Skeletal muscle cell (primary cell): ENCODE results near the gene PTPRN2.

ENCODE experiments used
- DNase-seq: peaks from one replicate; pipeline ENCODE4 v3.0.0-alpha.2; 2010; ENCODE audit warnings: low read depth
- H3K4me3 ChIP-seq: 2 replicates; pipeline ENCODE4 v1.5.1; 2011; ENCODE audit warnings: low read depth, mild to moderate bottlenecking, control low read depth, low read length, moderate library complexity

PTPRN2 gene

DNA sequence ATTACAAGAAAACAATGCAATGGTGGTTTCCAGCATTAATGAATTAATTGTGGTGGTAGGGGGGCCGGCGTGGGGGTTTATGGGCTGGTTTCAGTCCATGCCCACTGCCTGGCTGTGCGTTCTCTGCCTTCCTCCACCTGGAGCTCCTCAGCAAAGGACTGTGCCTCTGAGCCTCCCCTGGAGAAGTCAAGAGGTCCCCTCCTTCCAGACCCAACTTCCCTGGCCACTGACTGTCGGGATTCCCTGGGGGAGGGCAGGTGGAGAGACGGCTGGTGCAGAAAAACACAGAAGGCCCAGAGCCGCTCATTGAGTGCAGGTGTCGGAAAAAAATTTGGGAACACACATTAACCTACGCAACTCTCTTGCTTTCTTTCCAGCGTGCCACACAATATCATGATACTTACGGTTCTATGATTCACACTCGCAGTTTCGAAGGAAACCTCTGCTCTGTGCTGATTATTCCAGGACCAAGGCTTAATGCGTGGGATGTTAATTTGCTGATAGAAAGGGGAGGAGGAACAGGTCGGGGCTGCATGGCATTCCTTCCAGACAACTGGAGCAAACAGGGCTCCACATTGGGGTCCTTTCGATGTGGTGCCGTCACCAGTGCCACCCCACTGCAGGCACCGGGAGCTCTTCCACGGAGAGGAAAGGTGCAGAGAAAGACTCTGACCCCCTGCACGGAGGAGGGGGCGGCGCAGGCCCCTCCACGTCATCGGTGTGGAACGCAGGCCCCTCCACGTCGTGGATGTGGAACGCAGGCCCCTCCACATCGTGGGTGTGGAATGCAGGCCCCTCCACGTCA lies 744.1 kb downstream of the PTPRN2 start:
- no peak overlapping the region for H3K4me3 ChIP-seq
- no peak for DNase-seq

DNA sequence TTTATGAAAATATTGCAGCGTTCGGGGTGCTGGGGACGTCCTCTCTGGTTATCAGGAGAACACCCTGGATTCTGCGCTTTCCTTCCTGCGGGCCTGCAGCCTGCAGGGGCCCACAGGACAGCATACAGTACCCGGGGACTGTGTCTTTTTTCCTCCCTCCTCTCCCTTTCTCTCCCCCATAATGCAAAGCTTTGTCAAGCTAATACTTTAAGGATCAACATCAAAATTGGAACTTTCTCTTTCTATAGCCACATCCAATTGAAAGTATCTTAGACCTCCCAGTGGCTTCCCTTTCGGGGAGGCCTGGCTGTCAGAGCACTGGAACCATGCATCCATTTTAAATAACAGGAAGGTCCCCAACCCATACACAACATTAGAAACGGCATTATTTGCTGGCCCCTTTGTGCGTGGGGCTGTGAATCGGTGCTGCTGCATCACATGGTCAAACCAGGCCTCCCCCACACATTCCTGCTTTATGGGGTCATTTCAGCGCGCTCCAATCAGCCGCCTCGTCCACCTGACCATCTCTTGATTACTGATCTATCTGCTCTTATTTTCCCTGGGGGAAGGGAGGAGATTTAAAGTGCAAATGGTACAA lies 745.8 kb downstream of the PTPRN2 start:
- no peak for DNase-seq
- no peak overlapping the region for H3K4me3 ChIP-seq

DNA sequence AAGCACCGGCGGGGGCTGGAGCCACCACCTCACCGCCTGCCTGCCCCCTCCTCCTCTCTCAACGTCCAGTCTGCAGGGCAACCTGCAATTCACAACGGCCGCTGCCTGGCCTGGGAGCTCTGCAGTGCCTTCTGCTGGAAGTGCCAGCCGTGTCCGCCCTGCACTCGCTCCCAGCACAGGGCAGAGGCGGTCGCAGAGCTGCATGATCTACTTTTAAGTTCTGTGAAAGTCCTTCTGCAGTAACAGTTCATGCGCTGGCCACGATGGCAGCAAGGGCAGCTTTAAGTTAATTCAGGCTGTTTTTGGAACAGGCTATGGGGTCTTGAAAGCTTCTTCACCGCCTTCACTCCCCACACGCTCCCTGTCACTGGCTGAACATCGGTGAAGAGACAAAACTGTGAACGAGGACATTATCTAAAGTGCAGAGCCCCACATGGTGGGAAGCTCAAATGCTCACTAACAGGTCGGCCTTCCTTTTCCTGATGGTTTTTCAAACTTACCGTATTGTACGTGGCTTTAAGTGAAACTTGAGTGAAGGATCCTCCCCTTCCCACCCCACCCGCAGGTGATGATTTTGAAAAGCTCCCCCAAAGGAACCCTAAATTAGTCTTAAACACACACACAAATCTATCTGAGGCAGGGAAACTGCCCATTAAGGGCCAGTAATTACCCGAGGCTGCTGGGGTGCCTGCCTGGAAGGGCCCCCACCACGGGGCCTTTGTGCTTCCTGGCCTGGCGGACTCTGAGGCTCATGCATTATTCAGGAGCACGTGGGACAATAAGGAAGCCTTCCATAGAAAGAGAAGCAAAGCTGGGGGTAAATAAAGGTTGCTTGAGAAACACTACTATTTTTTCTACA lies 746.5 kb downstream of the PTPRN2 start:
- DNase-seq, result no peak
- H3K4me3 ChIP-seq, result no peak overlapping the region

DNA sequence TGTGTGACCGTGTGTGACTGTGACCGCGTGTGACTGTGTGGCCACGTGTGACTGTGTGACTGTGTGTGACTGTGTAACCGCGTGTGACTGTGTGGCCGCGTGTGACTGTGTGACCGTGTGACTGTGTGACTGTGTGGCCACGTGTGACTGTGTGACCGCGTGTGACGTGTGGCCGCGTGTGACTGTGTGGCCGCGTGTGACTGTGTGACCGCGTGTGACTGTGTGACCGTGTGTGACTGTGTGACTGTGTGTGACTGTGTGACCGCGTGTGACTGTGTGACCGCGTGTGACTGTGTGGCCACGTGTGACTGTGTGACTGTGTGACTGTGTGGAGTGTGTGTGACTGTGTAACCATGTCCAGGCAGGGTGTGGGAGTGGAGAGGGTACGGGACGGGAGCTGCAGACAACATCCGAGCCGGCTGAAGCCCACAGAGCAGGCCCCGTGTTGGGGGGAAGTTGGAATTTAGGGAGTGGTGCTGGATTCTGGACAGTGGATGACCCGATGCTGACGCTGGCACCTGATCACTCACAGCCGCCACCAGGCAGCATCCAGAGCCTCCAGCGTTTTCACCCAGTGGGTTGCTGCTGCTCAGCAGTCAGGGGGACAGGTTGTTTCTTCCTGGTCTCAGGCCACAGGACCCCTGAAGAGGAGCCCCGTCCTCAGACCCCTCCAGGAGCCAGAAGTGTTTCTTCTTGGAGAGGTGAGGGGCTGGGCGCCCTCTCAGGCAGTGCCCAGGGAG lies 747.3 kb downstream of the PTPRN2 start:
- no peak overlapping the region for H3K4me3 ChIP-seq
- DNase-seq, result no peak

DNA sequence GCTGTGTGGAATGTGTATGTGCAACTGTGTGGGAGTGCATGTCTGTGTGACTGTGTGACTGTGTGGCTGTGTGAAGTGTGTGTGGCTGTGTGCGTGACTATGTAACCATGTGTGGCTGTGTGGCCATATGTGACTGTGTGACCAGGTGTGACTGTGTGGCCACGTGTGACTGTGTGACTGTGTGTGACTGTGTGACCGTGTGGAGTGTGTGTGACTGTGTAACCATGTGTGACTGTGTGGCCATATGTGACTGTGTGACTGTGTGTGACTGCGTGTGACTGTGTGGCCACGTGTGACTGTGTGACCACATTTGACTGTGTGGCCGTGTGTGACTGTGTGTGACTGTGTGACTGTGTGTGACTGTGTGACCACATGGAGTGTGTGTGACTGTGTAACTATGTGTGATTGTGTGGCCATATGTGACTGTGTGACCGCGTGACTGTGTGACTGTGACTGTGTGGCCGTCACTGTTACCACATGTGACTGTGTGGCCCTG lies 747.9 kb downstream of the PTPRN2 start:
- H3K4me3 ChIP-seq, result no peak overlapping the region
- no peak for DNase-seq

DNA sequence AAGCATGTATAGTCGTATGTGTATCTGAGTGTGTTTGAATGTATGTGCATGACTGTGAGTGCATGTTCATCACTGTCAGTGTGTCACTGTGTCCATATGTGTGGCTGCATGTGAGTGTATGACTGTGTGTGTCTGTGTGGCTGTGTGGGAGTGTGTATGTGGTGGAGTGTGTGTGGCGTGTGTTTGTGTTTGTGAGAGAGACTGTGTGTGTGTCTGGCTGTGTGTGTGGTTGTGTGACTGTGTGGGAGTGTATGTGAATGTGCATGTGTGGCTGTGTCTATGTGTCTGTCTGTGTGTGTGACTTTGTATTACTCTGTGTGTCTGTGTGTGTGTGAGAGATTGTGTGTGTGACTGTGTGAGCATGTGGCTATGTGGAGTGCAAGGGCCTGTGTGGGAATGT lies 748.4 kb downstream of the PTPRN2 start:
- no peak for DNase-seq
- no peak overlapping the region for H3K4me3 ChIP-seq

DNA sequence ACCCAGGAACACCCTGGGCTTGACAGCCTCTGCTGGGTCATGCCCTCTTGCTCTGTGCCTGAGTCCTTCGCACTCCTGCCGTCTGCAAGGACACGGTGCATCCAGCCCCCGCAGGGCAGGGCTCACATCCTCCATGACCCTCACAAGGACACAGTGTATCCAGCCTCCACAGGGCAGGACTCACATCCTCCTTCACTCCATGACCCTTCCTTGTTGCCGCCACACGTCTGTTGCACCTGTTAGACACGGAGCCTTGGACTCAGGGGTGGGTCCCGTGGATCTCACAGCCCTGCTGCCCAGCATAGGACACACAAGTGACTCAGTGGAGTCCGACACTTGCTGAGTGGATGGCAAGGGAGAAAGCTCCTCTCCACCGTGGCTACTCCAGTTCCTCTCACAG lies 750.1 kb downstream of the PTPRN2 start:
- no peak for DNase-seq

DNA sequence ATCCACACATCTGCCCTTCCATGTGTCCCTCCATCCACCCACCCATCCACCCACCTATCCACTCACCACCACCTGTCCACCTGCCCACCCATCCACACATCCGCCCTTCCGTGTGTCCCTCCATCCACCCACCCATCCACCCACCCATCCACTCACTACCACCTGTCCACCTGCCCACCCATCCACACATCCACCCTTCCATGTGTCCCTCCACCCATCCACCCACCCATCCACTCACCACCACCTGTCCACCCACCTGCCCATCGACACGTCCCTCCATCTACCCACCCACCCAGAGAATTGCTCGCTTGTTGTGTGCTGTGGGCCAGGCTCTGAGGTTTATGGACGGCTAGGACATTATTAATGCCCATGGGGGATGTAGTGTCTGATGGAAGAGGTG lies 750.6 kb downstream of the PTPRN2 start:
- H3K4me3 ChIP-seq, result no peak overlapping the region
- DNase-seq, result no peak

More for the DNA sequence above, 750.1 kb downstream of the PTPRN2 start:
- H3K4me3 ChIP-seq, result no peak overlapping the region

DNA sequence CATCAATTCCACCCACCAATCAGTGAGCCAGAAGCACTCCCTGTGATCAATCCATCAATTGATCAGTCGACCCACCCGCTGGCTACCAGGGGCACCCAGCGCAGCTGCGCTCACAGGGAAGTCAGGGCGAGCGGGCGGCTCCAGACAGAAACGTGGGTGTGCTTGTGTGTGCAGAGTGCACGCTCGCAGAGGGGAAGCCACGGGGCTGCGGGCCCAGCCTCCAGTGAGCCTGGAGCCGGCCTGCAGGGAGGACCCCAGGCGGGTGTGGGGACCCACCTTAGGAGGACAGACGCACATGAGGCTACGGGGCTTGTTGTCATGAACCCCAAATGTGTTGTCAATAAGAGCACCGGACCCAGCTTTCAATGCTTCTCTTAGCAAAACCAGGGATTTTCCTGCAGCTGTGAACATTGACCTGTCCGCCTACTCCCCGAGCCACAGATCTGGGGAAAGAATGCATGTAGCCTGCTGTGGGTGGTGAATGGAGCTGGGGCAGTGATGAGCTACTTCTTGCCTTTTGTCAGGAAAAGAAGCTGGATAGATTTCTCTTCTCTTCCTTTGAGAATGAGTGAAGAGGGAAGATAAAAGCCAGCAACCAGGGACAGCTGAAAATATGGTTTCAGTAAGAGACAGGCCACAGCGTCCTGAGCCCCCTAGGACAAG lies 753.0 kb downstream of the PTPRN2 start:
- H3K4me3 ChIP-seq, result no peak overlapping the region
- DNase-seq, result no peak

DNA sequence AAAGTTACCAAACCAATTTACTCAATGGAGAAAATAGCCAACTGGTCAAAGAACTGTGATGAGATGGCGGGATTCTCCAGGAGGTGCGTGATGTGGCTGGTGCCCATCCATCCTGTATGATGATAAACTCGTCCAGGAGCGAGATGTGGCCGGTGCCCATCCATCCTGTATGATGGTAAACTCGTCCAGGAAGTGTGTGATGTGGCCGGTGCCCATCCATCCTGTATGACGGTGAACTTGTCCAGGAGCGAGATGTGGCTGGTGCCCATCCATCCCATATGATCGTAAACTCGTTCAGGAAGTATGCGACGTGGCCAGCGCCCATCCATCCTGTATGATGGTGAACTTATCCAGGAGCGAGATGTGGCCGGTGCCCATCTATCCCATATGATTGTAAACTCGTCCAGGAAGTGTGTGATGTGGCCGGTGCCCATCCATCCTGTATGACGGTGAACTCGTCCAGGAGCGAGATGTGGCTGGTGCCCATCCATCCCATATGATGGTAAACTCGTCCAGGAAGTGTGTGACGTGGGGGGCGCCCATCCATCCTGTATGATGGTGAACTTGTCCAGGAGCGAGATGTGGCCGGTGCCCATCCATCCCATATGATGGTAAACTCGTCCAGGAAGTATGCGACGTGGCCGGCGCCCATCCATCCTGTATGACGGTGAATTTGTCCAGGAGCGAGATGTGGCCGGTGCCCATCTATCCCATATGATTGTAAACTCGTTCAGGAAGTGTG lies 754.6 kb downstream of the PTPRN2 start:
- DNase-seq, result no peak
- H3K4me3 ChIP-seq, result no peak overlapping the region

DNA sequence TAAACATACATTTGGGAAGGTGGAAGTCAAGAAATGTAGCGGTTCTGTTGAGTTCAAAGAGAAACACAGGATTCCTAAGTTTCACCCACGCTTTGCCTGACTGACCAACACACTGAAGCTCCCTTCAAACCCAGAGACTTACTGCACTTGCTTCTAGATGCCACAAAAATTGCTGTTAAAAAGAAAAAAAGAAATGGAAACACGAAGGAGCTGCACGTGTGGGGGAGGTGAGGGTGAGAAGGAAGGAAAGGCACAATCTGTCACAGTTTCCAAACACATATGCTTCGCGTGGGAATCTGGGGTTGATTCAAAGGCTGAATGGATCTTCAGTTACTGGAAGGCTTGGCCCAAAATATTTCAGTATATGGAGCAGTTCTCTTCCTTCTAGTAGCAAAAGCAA lies 755.2 kb downstream of the PTPRN2 start:
- H3K4me3 ChIP-seq, result no peak overlapping the region

DNA sequence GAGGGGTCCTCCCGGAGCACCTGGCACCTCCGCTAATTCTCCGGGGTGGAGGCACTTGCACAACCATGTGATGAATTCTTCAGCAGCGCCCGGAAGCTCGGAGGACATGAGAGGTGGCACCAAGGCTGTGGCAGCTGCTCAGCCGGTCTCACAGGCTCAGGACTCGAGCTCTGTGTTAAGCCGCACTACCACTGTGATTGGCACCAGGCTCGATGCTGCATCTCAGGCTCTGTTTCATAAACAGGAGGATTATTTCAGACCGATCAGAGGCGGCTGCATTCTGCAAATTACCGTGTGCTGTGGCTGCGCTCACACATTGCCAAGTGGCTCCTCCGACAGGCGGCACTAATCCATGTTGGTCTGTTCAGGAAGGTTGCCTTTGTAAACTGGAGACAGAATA lies 755.6 kb downstream of the PTPRN2 start:
- DNase-seq, result no peak

More for the DNA sequence above, 755.2 kb downstream of the PTPRN2 start:
- DNase-seq, result no peak

DNA sequence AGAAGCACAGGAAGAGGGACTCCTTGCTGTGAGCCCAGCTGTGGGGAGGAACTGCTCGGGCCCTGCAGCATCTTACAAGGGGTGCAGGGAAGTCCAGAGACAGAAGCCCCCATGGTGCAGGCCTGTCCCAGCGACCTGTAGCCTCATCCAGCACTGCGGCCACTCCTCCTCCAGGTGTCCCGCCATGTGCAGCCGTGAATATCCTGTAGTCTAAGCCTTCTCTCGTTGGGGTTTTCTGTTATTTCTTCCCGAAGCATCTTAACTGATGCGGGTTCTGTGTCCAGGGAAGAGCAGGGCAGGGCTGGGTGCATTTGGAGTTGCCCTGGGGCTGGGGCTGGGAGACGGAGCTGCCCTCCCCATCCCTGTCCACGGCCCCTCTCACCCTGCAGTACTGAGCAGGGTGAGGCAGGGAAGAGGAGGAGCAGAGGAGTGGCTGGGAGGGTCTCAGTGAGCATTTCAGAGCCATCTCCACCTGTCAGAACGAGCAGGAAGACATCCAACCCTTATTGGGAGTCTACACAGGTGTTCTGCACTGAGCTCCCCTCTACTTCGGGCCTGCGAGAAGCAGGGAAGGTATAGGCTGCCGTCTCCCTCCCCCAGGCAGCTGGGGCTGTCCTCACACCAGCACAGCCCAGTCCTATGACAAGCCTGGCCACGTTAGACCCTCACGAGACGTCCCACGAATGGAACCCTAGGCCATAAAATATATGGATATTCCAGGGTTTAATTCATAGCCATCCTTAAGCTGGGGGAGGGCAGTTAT lies 756.3 kb downstream of the PTPRN2 start:
- DNase-seq, result no peak

More for the DNA sequence above, 755.6 kb downstream of the PTPRN2 start:
- H3K4me3 ChIP-seq, result no peak overlapping the region

DNA sequence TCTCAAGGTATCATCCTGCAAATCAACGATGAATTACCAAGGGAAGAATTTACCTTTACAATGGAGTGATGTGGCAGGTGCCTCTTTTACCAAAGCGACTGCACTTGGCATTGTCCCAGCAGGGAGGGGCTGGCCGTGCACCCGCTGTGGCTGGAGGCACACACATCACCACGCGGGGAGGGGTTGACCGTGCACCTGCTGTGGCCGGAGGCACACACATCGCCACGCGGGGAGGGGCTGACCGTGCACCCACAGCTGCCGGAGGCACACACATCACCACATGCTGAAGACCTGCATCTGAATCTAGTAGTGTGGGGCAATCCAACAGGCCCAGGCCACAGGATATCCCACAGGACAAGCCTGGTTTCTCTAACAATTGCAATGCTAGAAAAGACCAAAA lies 757.3 kb downstream of the PTPRN2 start:
- H3K4me3 ChIP-seq, result no peak overlapping the region
- DNase-seq, result no peak

More for the DNA sequence above, 756.3 kb downstream of the PTPRN2 start:
- no peak overlapping the region for H3K4me3 ChIP-seq

DNA sequence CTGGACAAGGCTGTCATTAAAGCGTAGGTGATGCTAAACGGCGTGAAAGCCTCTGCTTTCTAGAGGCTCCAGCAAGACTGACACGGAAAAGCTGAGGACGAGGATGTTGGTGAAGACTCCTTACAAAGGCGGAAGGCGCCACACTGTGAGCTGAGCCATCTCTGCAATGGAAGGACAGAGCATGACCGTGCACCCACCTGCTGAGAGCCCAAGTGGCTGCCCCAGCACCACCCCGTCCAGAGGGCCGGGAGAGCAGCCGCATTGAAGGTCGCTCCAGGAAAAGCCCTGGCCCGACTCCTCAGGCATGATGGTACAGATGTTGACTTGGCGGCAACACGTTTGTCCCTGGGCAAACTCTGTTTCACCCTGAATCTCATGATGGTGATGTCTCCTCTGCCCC lies 758.1 kb downstream of the PTPRN2 start:
- no peak for DNase-seq
- no peak overlapping the region for H3K4me3 ChIP-seq

DNA sequence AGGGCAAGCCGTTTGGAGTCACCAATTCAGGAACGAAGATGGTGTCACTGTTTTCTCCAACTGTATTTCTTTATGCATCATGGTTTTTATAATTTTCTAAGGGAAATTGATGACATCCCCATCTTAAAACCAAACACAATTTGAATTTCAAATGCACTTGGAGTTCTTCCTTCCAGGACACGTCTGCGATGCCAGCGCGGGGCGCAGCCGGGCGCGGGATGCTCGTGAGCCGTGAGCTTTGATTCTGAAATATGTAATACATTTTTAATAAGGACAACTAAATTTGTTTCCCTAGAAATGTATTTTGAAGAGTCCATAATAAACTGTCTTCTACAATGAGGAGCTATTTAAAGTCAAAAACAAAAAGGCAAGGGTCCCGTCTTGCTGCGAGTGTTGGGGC lies 758.7 kb downstream of the PTPRN2 start:
- no peak overlapping the region for H3K4me3 ChIP-seq
- DNase-seq, result no peak

DNA sequence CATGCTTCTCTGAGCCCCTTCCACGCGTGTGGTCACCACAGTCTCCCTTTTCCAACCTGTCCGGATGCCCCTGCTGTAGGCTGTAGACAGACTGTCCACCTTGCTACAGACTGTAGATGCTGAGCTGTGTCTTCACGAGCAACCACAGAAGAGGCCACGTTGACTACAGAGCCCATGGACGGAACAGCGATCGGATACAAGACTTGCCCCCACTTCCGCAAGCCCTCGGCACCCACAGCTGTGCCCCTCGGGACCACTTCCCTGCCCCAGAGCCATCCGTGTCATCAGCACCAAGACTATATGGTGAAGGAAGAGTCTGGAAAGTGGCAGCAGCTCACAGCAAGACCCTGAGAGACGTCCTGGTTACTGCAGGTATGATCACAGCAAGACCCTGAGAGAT lies 759.4 kb downstream of the PTPRN2 start:
- no peak overlapping the region for H3K4me3 ChIP-seq
- DNase-seq, result no peak

DNA sequence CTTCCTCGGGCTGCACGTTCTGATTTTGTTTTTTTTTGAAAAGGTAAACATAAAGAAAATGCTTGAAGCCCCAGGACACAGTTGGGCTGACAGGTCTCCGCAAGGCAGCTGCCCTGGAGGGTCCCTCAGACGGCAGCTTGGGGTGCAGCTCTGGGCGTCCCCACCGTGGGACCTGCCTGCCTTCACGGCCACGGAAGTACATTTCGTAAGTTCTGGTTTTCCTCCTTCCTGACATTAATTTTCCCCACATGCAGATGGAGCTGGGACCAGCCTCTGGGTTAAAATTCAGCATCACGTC lies 759.8 kb downstream of the PTPRN2 start:
- no peak for DNase-seq
- no peak overlapping the region for H3K4me3 ChIP-seq
